ENCODE results near the gene CAPN10. TPM values are rescaled to one million over a fixed set of nuclear protein-coding genes. Genes with fewer than 3 reads are reported as not detected.

Gene CAPN10
- total RNA-seq, 1 experiment from 2014 or later, result 47.4 TPM

GRCh38 chr2:240589850-240590525 is 3.5 kb downstream of the CAPN10 start:
- DNase-seq, result no peak
- peaks cover 14% of the 10 kb centered on the region for H3K23me2 ChIP-seq (ENCODE audit: insufficient read length, low read depth, low read length, poor library complexity, severe bottlenecking)
- no peak overlapping the region for H3K27ac ChIP-seq (ENCODE audit: insufficient read length, low read depth, low read length)
- H3K4me1 Mint-ChIP-seq, result peaks cover 15 to 19% of the 10 kb centered on the region in 2 experiments
- no peak overlapping the region for H3K56ac ChIP-seq (ENCODE audit: insufficient read length, low read depth, low read length)
- no peaks in the 10 kb centered on the region; the same call in 1 of the 2 replicates for H3K27me3 Mint-ChIP-seq (ENCODE audit: low read depth)
- no peak overlapping the region for H3K23ac ChIP-seq (ENCODE audit: insufficient read length, low read depth, low read length)
- no peak overlapping the region for H3T11ph ChIP-seq (ENCODE audit: low read length)
- peaks cover 9% of the 10 kb centered on the region for H3K4me1 ChIP-seq (ENCODE audit: insufficient read depth, low read length)
- H3K18ac ChIP-seq (ENCODE audit: insufficient read length, low read depth, low read length), result no peak overlapping the region
- H3K4me2 ChIP-seq (ENCODE audit: insufficient read depth, insufficient read length, low read length), result no peak overlapping the region
- no peak overlapping the region for H2BK12ac ChIP-seq (ENCODE audit: insufficient read length, low read depth, low read length)
- peaks cover 11 to 30% (median 12%) of the 10 kb centered on the region in 3 experiments for H3K36me3 Mint-ChIP-seq (ENCODE audit: insufficient read depth in 1 of 3, low read depth in 3 of 3)
- no peak overlapping the region for H3K4me3 Mint-ChIP-seq
- peaks cover 5% of the 10 kb centered on the region for H3K79me1 ChIP-seq (ENCODE audit: insufficient read depth, low read depth, low read length, poor library complexity, severe bottlenecking)
- H2BK20ac ChIP-seq (ENCODE audit: low read depth, low read length, poor library complexity, severe bottlenecking), result no peak overlapping the region
- H3K9me3 ChIP-seq (ENCODE audit: control insufficient read depth, low read depth, low read length), result no peaks in the 10 kb centered on the region
- no peak overlapping the region for H3K14ac ChIP-seq (ENCODE audit: insufficient read depth, low read length)
- no peak overlapping the region for H4K5ac ChIP-seq (ENCODE audit: insufficient read length, low read depth, low read length)
- no peak overlapping the region for H2AFZ ChIP-seq (ENCODE audit: low read length)
- H4K91ac ChIP-seq (ENCODE audit: insufficient read length, low read depth, low read length), result no peak overlapping the region
- no CpG with 5 or more reads among the region's 16 CpGs for WGBS (ENCODE audit: extremely low coverage, insufficient read length, low lambda C conversion rate)
- H3K9me3 Mint-ChIP-seq, result peaks cover 0 to 2% of the 10 kb centered on the region in 2 experiments; a peak in 1 of 5 replicates
- H3K79me2 ChIP-seq (ENCODE audit: insufficient read depth, low read length), result peaks cover 11% of the 10 kb centered on the region; the same call in 1 of the 2 replicates
- no peaks in the 10 kb centered on the region for H4K20me1 ChIP-seq (ENCODE audit: control insufficient read depth, insufficient read depth, insufficient read length)
- H2BK5ac ChIP-seq (ENCODE audit: insufficient read length, low read length), result no peak overlapping the region
- no peak overlapping the region for H3K4ac ChIP-seq (ENCODE audit: low read depth, low read length)
- no peak overlapping the region for H4K8ac ChIP-seq (replicated peaks; ENCODE audit: insufficient read length, low read depth, low read length)
- H2AK5ac ChIP-seq (ENCODE audit: insufficient read length, low read length), result no peak overlapping the region
- H2BK120ac ChIP-seq (ENCODE audit: low read depth, low read length, poor library complexity, severe bottlenecking), result no peak overlapping the region
- H2BK15ac ChIP-seq (ENCODE audit: low read depth, low read length), result no peak overlapping the region
- no peaks in the 10 kb centered on the region for H3K27me3 ChIP-seq (ENCODE audit: insufficient read depth, low read length)
- TF ChIP-seq, protein P1, sequence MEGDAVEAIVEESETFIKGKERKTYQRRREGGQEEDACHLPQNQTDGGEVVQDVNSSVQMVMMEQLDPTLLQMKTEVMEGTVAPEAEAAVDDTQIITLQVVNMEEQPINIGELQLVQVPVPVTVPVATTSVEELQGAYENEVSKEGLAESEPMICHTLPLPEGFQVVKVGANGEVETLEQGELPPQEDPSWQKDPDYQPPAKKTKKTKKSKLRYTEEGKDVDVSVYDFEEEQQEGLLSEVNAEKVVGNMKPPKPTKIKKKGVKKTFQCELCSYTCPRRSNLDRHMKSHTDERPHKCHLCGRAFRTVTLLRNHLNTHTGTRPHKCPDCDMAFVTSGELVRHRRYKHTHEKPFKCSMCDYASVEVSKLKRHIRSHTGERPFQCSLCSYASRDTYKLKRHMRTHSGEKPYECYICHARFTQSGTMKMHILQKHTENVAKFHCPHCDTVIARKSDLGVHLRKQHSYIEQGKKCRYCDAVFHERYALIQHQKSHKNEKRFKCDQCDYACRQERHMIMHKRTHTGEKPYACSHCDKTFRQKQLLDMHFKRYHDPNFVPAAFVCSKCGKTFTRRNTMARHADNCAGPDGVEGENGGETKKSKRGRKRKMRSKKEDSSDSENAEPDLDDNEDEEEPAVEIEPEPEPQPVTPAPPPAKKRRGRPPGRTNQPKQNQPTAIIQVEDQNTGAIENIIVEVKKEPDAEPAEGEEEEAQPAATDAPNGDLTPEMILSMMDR (conservative IDR thresholded peaks at IDR 0.05), result no peak
- no peak overlapping the region for H3K9ac ChIP-seq (ENCODE audit: extremely low read depth, insufficient read length, low read length)
- peak overlapping the region in 1 of 3 experiments; percentile 44; a peak in 1 of 7 replicates for H3K27ac Mint-ChIP-seq
